ENCODE measurements around the gene CMTM1. TPM values are rescaled to one million over a fixed set of nuclear protein-coding genes. Genes with fewer than 3 reads are reported as not detected.

The CMTM1 gene
- total RNA-seq, 1 experiment from 2014 or later: 2.6 TPM

- DNase-seq: no peak
- no peak overlapping the region for H2AK5ac ChIP-seq (ENCODE audit: insufficient read length, low read length)
- no peak overlapping the region for H2AFZ ChIP-seq (ENCODE audit: low read length)
- H2BK20ac ChIP-seq (ENCODE audit: low read depth, low read length, poor library complexity, severe bottlenecking): no peak overlapping the region
- no peak overlapping the region for H3K9ac ChIP-seq (ENCODE audit: extremely low read depth, insufficient read length, low read length)
- H3K18ac ChIP-seq (ENCODE audit: insufficient read length, low read depth, low read length): no peak overlapping the region
- no peak overlapping the region for H3K4me3 Mint-ChIP-seq
- H3K23ac ChIP-seq (ENCODE audit: insufficient read length, low read depth, low read length): no peak overlapping the region
- TF ChIP-seq CTCF (conservative IDR thresholded peaks at IDR 0.05): no peak
- H4K8ac ChIP-seq (replicated peaks; ENCODE audit: insufficient read length, low read depth, low read length): no peak overlapping the region
- H2BK12ac ChIP-seq (ENCODE audit: insufficient read length, low read depth, low read length): no peak overlapping the region
- H3K27me3 Mint-ChIP-seq (ENCODE audit: low read depth): no peaks in the 10 kb centered on the region; the same call in none of the 2 replicates
- H3K23me2 ChIP-seq (ENCODE audit: insufficient read length, low read depth, low read length, poor library complexity, severe bottlenecking): no peaks in the 10 kb centered on the region
- H4K20me1 ChIP-seq (ENCODE audit: control insufficient read depth, insufficient read depth, insufficient read length): no peaks in the 10 kb centered on the region
- H3K27ac Mint-ChIP-seq: peak overlapping the region in 2 of 3 experiments; percentile 20 to 79; a peak in 3 of 7 replicates
- no peak overlapping the region for H3K27ac ChIP-seq (ENCODE audit: insufficient read length, low read depth, low read length)
- no peak overlapping the region for H3K14ac ChIP-seq (ENCODE audit: insufficient read depth, low read length)
- H3K36me3 Mint-ChIP-seq (ENCODE audit: insufficient read depth in 1 of 3, low read depth in 3 of 3): peaks cover under 1 to 6% (median 4%) of the 10 kb centered on the region in 3 experiments; a peak in 3 of 7 replicates
- H4K5ac ChIP-seq (ENCODE audit: insufficient read length, low read depth, low read length): no peak overlapping the region
- no peak overlapping the region for H3T11ph ChIP-seq (ENCODE audit: low read length)
- no peak overlapping the region for H4K91ac ChIP-seq (ENCODE audit: insufficient read length, low read depth, low read length)
- no peaks in the 10 kb centered on the region for H3K27me3 ChIP-seq (ENCODE audit: insufficient read depth, low read length)
- H2BK120ac ChIP-seq (ENCODE audit: low read depth, low read length, poor library complexity, severe bottlenecking): no peak overlapping the region
- no peak overlapping the region for H3K56ac ChIP-seq (ENCODE audit: insufficient read length, low read depth, low read length)
- peaks cover 20 to 24% of the 10 kb centered on the region in 2 experiments for H3K4me1 Mint-ChIP-seq
- no peak overlapping the region for H2BK15ac ChIP-seq (ENCODE audit: low read depth, low read length)
- H3K79me2 ChIP-seq (ENCODE audit: insufficient read depth, low read length): no peaks in the 10 kb centered on the region
- no peaks in the 10 kb centered on the region for H3K4me1 ChIP-seq (ENCODE audit: insufficient read depth, low read length)
- H3K9me3 Mint-ChIP-seq: peaks cover 2 to 3% of the 10 kb centered on the region in 2 experiments; a peak in 2 of 5 replicates
- no CpG with 5 or more reads among the region's 11 CpGs for WGBS (ENCODE audit: extremely low coverage, insufficient read length, low lambda C conversion rate)
- no peaks in the 10 kb centered on the region for H3K9me3 ChIP-seq (ENCODE audit: control insufficient read depth, low read depth, low read length)
- no peaks in the 10 kb centered on the region for H3K79me1 ChIP-seq (ENCODE audit: insufficient read depth, low read depth, low read length, poor library complexity, severe bottlenecking)
- no peak overlapping the region for H2BK5ac ChIP-seq (ENCODE audit: insufficient read length, low read length)
- H3K4me2 ChIP-seq (ENCODE audit: insufficient read depth, insufficient read length, low read length): no peak overlapping the region
- H3K4ac ChIP-seq (ENCODE audit: low read depth, low read length): no peak overlapping the region
Observed at GRCh38 chr16:66519482-66520373, 46.5 kb upstream of the CMTM1 start.

Data from H9 (cell line).